Hypothalamus (tissue), 51 donors: Measurements from ENCODE around the gene BNC2.

Experiments
- DNase-seq, 51 donors: peaks; one replicate each; lab custom pipeline; 2025; lab: John Stamatoyannopoulos, UW

The BNC2 gene

GRCh38 chr9:16615451-16615850, 255.0 kb downstream of the BNC2 start:
- no peak for DNase-seq

DNA sequence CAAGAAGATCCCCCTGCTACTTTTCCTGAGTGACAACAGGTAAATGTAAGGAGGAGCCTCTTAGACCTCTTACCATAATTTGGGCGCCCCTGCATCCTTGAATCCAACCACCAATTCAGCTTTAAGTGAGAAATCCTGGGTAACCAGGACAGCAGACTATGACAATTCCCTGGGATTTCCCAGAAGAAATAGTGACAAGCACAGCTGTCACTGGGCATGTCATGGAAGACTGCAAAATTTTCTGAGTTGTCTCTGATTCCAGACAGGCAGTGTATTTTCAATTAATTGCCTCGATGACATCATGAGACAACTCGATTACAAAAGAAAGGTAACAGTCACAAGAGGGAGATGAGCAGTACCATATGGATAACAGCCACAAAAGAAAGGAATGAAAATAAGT, 256.9 kb downstream of the BNC2 start:
- no peak for DNase-seq

GRCh38 chr9:16613051-16613450, 257.4 kb downstream of the BNC2 start:
- DNase-seq: no peak

GRCh38 chr9:16612627-16613026, 257.8 kb downstream of the BNC2 start:
- DNase-seq: no peak

DNA sequence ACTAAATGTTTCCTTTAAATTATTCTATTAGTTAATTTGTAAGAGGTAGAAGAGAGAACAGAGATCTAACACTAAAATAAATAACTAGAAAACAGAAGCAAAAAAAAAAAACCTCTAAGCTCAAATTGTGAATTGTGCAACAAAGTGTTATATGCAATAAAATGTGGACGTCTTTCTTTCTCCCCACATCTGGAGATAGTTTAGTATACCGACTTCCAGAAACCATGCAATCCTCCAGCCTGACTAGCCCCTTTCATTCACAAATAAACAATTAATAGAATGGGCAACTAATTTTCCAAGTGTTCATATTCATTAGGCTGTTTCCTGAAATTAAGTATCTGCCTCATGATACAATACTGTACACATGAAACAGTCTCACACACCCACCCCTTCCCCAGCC, 258.5 kb downstream of the BNC2 start:
- DNase-seq: no peak

- DNase-seq: no peak
Observed at GRCh38 chr9:16611001-16611400, 259.5 kb downstream of the BNC2 start.

- DNase-seq: no peak
Observed at GRCh38 chr9:16610538-16610937, 259.9 kb downstream of the BNC2 start.

DNA sequence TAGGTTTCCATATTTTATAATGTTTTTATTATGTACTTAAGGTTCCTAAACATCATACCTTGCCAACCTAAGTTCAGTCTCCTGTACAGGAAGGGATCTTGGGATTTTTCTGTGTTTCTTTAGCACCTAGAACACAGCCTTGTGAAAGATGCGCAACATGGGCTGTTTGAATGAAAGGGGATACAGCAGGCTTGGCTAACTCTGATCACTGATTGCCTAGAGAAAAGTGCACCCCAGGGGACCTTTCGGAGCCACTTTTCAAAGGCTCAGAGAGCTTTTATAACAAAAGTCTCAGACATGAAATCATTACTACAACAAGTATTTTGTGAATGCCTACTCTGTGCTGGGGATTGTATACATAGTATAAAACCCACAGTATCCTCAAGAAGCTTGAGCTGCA, 261.6 kb downstream of the BNC2 start:
- no peak for DNase-seq

DNA sequence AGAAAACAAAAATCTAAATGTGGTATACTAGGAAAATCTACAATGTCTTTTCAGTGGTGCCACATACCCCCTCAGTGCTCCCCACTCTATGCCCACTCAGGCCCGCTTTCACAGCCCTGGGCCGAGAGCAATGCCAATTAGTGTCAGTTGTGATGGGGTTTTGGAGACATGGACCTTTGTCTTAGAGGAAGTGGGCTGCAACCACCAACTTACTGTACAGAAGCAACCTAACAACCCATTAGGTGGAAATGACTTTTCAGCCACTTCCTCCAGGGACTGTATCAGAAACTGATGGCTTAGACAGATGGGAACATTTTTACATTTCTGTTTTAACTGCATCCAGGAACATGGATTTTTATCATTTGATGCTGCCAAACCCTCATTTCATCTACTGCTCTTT, 268.0 kb downstream of the BNC2 start:
- no peak for DNase-seq

DNA sequence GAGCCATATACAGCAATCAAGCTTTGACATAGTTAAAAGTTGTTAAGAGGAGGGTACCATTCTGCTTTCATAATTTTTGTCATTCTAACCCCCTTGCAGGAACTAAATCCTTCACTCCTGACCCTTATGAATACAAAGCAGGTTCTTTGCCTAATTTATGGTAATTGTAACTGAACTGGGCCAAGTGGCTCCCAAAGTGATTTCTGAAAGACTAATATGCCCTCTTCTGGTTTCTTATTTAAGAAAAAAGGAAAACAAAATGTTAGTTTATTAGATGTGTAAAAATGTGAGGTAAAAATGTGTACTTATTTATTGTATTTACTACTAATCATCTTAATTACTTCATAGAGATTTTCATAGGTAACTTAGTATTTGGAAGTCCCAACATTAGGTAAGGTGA, 268.5 kb downstream of the BNC2 start:
- DNase-seq: no peak

- DNase-seq: no peak
Observed at GRCh38 chr9:16598316-16598715, 272.2 kb downstream of the BNC2 start.

DNA sequence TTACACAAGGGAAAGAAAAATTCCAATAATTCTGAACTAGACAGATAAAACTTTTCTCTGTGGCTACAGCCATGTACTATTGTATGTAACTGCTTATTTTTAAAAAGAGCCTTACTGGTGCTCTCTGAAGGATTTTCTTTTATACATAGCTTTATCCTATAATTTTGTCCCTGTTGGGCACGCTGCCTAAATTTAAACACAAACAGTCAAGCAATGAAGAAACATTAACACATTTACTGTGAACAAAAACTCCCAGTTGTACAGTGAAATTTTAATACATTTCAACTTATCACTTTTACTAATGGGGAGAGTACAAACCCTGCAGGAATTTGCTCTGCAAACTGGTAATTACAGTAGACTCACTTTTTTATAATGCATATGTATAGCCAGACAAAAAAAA, 273.3 kb downstream of the BNC2 start:
- DNase-seq: no peak

DNA sequence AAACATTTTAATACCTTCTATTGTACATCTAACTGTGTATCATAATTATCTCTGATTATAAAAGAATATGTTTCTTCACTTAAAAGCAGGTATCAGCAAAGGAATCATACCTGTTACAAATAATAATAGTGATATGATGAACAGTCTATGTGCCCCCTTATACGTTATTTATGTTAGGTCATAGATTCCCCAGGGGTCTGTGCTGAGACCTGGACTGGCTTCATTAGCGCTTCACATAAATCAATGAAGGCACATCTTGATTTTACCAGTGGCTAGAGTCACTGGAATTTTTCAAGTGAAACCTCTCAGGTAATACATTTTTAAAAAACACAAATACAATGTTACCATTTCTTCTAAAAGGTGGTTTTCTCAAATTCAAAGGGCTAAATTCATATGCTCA, 275.2 kb downstream of the BNC2 start:
- no peak for DNase-seq

- no peak for DNase-seq
Observed at GRCh38 chr9:16594787-16595186, 275.7 kb downstream of the BNC2 start.

GRCh38 chr9:16593746-16594145, 276.7 kb downstream of the BNC2 start:
- DNase-seq: no peak

DNA sequence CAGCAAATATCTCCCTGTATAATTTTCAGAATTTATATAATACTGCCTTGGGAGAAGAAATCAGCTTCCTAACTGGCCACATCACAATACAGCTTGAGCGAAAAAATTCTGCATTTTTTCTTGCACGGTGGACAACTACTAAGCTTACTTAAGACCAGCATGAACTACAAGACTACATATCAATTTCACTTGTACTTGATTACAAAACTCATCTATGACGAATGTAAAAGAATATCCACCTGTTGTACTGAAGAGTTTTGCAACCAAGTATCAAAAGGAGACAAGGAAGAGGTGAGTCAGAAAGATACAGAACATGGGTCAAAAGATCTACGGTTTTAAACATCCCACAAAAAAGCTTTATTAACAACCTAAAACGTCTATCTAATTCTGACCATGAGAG, 279.4 kb downstream of the BNC2 start:
- no peak for DNase-seq

- no peak for DNase-seq
Observed at GRCh38 chr9:16585591-16585990, 284.9 kb downstream of the BNC2 start.

- no peak for DNase-seq
Observed at GRCh38 chr9:16579872-16580432, 290.5 kb downstream of the BNC2 start.

GRCh38 chr9:16575986-16576245, 294.6 kb downstream of the BNC2 start:
- no peak for DNase-seq

- no peak for DNase-seq
Observed at GRCh38 chr9:16575142-16575985, 295.1 kb downstream of the BNC2 start.

GRCh38 chr9:16572005-16572734, 298.3 kb downstream of the BNC2 start:
- no peak for DNase-seq

DNA sequence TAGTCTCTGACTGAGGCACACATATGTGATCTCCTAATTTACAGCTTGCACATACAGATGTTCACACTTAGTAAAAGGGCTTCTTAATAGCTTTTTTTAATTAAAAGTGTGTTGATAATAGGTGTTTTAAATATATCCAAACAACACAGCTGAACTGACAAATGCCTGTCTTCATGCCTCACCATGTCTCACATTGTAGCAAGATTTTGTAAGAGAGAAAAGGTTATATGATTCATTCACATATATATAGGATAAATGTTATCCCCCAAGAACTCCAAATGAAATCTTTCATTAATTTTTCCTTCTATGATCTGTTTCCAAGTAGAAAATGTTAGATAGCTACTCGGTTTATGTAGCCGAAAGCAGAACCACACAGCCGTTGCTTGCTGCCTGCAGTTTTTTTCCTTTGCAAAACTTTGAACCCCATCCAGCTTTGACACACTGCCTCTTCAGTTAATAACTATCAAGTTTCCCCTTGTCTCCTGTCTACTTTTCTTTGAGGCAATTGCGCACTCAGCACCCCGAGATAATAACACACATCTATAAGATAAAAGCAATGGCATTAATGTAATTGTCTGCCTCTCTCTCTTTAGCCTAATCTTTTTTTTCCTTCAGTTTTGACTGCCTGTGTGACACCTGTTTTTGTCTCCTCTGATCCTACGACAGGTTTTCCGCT, 299.2 kb downstream of the BNC2 start:
- DNase-seq: no peak
